ENCODE results near the gene BAD.

- TF ChIP-seq, protein P1, sequence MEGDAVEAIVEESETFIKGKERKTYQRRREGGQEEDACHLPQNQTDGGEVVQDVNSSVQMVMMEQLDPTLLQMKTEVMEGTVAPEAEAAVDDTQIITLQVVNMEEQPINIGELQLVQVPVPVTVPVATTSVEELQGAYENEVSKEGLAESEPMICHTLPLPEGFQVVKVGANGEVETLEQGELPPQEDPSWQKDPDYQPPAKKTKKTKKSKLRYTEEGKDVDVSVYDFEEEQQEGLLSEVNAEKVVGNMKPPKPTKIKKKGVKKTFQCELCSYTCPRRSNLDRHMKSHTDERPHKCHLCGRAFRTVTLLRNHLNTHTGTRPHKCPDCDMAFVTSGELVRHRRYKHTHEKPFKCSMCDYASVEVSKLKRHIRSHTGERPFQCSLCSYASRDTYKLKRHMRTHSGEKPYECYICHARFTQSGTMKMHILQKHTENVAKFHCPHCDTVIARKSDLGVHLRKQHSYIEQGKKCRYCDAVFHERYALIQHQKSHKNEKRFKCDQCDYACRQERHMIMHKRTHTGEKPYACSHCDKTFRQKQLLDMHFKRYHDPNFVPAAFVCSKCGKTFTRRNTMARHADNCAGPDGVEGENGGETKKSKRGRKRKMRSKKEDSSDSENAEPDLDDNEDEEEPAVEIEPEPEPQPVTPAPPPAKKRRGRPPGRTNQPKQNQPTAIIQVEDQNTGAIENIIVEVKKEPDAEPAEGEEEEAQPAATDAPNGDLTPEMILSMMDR (conservative IDR thresholded peaks at IDR 0.05; ENCODE audit: low read depth, low read length), result no peak
- TF ChIP-seq EZH2 (IDR thresholded peaks at IDR 0.05; ENCODE audit: borderline replicate concordance, low read depth, low read length, poor library complexity, severe bottlenecking), result no peak
Measured at GRCh38 chr11:64298966-64299846, 14.7 kb upstream of the BAD start.
